CD4-positive, alpha-beta T cell treated with Interferon alpha-2 for 1 hour (primary cell): ENCODE measurements around the gene LRRTM2.
"Not testable (repeated sequence)": the region's sequence is repeated elsewhere in the genome, so short reads cannot be mapped to it uniquely, and the experiment has no call there.

Source experiments
- DNase-seq, 2 donors: peaks; one replicate each; pipeline ENCODE4 v3.0.0-alpha.2; 2020 to 2022

Gene LRRTM2

GRCh38 chr5:138878437-138879235 is 3.5 kb upstream of the LRRTM2 start:
- DNase-seq, result no peak

DNA sequence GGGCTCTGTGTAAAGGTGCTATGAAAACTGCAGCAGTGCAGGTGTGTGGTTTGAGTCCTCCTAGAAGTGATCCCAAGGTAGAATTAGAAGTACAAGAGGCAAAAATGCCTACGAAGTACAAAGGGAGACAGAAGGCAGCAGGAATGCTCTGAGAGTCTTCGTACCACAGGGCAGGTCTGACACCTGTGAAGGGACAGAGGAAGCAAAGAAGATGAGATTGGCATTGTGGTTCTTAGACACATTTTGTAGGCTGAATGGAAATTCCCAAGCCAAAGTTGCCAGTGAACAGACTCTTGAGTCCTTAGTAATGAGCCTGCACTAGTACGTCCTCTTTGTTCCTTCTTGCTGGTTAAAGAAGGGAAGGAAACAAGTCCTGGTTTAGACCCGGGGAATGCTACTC is 1.7 kb upstream of the LRRTM2 start:
- DNase-seq, result no peak

- no peak for DNase-seq
These were observed 811 bp upstream of the LRRTM2 start for GRCh38 chr5:138875946-138876345.

GRCh38 chr5:138875552-138875875 is 379 bp upstream of the LRRTM2 start:
- no peak for DNase-seq

DNA sequence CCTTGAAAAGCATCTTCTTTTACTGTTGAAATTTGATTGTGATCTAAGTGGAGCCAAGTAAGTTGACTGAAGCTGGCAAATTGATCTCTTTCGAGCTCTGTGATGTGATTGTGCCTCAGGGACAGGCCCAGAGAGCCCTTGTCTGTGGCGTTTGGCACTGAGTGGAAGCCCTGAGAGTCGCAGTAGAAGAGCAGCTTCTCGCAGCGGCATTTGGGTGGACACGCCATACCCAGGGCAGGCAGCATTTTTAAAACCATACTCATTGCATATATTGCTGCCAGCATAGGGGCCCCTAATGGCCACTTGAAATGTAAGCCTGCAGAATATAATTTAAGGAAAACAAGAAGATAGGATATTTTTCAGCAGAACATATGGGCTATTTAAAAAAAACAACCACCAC is 894 bp downstream of the LRRTM2 start:
- no peak for DNase-seq

- DNase-seq, result no peak
These were observed 1.5 kb downstream of the LRRTM2 start for GRCh38 chr5:138873466-138874221.

DNA sequence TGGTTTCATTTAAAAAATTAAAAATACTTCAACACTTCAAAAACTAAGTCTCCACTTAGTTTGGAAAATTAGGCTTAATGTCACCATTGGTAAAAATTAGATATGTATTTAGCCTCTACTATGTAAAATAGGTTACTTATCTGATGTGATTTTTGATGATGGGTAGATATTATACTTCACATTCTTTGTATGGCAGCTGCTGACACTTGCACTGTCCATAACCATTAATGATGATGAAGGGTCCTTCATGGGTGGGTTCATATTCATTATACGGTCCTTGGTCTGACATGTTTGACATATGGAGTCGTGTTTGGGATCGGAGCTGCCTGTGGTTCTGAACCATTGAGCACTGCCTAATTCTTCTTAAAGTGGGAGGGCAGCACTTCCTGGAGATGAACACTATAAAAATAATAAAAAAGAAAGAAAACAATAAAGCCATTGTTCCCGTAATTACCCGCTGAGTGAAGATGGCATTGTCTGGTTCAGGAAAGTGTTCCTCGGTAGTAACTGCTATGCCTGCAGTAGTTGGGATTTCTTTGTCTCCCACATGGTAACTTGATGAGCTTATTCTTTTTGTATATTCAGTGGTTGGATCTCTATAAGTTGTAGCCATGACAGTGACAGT is 2.2 kb downstream of the LRRTM2 start:
- no peak for DNase-seq

- no peak for DNase-seq
These were observed 4.5 kb downstream of the LRRTM2 start for GRCh38 chr5:138870611-138871010.

- no peak for DNase-seq
These were observed 5.2 kb downstream of the LRRTM2 start for GRCh38 chr5:138869763-138870500.

DNA sequence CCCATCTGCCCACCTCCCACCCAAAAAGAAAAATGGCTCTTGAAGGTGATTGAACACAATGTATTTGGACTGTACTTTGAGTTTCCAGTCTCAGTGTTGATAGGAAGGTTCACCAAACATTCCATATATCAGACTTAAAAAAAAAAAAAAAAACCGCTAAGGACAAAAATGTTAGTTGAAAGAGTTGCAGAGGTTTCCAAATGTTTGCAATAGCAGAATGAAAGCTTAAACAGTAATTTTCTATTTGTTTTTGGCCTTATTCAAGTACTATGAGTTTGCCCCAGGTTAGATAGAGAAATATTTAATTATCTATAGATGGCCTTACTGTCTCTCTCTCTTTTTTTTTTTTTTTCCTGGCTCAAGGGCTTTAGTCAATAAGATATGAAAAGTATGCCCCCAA is 6.1 kb downstream of the LRRTM2 start:
- no peak for DNase-seq

- DNase-seq, result no peak
These were observed 8.1 kb downstream of the LRRTM2 start for GRCh38 chr5:138867011-138867410.

- no peak for DNase-seq
These were observed 22.0 kb downstream of the LRRTM2 start for GRCh38 chr5:138853132-138853531.

DNA sequence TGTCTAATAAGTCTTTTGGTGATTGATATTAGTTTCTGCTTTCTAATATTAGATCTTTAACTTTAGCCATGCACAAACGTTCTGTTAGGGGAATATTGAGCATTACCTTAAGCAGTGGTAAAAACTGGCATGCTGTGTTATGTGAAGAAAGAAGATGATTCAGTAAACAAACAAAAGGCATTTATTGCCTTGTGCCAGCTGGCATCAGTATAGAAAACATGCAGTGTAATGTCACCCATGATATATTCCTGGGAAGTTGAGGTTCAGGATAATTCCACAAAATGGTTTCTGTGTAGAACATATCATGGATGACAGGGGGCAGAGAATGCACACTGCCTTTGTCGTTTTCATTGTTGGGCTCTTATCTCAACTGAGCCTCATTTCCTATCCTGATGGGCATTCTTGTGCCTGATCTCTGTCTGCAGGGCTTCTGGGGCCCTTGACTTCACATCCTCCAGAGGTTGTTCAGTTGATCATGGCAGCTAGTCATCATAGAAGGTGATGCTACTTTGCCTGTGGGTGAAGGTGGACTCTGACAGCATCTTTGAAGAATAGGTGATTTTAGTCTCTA is 24.2 kb downstream of the LRRTM2 start:
- DNase-seq, result no peak

- no peak for DNase-seq
These were observed 25.3 kb downstream of the LRRTM2 start for GRCh38 chr5:138849882-138850281.

DNA sequence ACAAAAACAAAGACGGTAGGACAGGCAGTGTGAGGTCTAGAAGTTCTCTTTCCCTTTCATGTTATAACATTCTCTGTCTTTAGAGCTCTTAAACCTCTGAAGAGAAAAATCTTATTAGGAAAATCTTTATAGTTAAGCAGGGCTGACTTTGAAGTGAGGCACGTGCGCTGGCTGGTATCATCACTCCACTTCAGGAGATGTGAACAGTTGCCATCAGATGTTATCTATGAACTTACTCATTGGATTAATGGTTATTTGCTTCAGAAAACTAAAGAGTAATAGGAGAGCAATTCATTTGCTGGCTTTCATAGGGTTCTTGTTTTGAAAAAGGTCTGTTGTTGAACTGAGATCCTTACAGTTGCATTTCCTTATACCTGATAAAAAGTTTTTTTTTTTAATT is 25.7 kb downstream of the LRRTM2 start:
- no peak for DNase-seq

- no peak for DNase-seq
These were observed 30.2 kb downstream of the LRRTM2 start for GRCh38 chr5:138844812-138845513.

- DNase-seq, result no peak
These were observed 31.0 kb downstream of the LRRTM2 start for GRCh38 chr5:138844125-138844461.

DNA sequence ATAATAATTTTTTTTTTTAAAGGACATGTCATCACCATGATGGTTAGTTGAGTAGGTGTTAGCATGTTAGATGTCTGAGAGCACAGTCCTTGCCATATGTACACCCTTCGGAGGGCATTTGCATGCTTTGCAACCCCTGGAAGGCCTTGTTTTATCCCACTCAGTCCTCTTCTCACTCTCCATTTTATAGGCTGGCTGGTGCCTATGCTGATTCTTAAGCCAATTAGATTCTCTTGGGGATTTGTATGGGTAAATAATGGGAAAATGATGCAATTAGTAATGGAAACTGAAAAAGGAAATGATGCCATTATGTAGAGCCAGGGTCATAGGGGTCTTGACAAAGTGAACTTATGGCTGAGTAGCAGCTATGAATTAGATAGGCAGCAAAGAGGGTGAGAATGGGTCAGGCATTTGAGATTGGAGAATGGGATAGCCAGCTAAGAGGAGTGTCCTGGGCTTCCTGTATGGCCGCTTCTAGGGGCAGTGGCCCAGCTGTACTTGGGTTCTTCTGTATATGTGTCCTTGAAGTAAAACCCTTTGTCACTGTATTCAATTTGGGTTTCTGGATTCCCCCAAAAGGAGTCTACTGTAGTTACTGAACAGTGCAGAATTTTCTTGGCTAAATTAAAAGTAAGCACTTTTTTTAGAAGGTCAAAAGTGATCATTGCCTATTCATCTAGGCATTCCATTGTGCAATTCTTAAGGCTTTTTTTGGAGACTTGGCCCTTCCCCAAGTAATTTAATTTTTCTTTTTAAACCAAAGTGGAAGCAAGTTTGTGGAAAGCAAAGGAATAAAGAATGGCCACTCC is 31.6 kb downstream of the LRRTM2 start:
- DNase-seq, result no peak

GRCh38 chr5:138841531-138841930 is 33.6 kb downstream of the LRRTM2 start:
- no peak for DNase-seq

GRCh38 chr5:138840103-138840502 is 35.0 kb downstream of the LRRTM2 start:
- no peak for DNase-seq

DNA sequence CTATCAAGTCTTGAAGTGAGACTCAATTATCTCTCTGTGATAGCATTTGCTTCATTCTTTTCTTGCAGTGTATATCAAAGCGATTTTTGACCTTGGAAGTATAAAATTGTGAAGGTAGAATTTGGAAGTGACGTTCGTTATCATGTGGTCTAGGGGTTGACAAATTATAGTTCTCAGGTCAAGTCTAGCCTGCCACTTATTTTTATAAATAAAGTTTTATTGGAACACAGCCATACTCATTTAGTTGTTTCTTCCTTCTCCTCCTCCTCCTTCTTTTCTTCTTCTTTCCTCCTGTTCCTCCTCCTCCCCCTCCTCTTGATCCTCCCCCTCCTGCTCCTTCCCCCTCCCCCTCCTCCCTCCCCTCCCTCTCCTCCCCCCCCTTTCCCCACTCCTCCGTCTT is 38.0 kb downstream of the LRRTM2 start:
- DNase-seq, result no peak

DNA sequence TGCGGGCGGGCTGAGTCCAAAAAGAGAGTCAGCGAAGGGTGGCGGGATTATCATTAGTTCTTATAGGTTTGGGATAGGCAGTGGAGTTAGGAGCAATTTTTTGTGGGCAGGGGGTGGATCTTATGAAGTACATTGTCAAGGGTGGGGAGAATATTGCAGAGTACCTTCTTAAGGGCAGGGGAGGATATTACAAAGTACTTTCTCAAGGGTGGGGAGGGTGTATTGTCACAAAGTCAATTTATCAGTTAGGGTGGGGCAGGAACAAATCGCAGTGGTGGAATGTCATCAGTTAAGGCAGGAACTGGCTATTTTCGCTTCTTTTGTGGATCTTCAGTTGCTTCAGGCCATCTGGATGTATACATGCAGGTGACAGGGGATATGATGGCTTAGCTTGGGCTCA is 40.3 kb downstream of the LRRTM2 start:
- DNase-seq, result not testable (repeated sequence)
